ENCODE results near the gene OR2A25.

DNA sequence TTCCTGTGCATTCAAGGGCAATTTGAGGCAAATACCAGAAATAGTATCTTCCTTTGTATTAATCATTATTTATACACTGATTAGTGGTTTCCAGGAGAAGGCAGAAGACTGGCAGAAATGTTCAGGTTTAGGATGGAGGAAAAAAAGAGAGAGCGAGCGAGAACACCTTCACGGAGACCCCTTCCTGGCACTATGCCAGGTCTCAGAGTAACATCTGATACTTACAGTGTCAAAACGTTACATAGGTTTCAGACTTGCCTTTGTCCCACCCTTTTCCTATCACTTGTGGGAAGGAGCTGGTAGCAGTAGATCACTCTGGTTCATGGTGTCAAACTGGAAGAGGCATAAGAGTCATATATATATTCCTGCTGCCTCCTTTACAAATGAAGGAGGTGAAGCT lies 17.1 kb downstream of the OR2A25 start:
- TF ChIP-seq CTCF (conservative IDR thresholded peaks at IDR 0.05; ENCODE audit: low read length) (no peak), EZH2phosphoT487 (IDR thresholded peaks at IDR 0.05; ENCODE audit: borderline replicate concordance) (no peak)
